Measurements from ENCODE around the gene PABPC3.

Gene PABPC3

DNA sequence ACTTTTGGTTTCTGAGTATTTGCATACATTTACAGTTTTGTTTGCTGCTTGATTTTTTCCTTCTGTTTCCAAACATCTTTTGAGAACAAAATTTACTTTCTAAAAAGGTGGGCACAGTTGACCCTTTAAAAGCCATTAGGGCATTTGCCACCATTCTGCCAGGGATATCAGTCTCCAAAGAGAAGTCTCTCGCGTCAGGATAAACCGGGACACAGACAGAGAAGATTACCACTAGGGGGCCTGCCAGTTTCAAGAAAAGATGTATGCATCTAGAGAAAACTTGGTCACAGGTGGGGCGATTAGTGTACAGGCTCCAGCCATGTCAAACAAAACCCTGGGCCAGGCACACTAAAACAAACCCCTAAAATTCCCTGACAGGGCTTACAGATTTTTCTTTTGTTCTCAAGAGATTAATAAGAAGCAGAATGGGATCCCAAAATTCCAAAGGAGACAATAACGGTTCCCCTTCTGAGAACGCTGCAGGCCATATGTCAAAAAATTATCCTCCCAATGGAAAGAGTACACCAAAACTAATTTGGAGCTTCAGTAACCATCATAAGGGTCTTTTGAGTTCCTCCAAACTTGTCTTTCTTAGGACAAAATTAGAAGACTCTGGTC, 10.7 kb upstream of the PABPC3 start:
- Mint-ChIP-seq H3K4me3 (no peak overlapping the region), H3K27ac (no peak overlapping the region), H3K36me3 (no peaks in the 10 kb centered on the region), H3K27me3 (peaks cover 17% of the 10 kb centered on the region), H3K9me3 (no peaks in the 10 kb centered on the region), H3K4me1 (no peaks in the 10 kb centered on the region)
- peak; percentile 54 for ATAC-seq

- H3K27ac Mint-ChIP-seq, result no peak overlapping the region
- no peak overlapping the region for H3K4me3 Mint-ChIP-seq
- H3K27me3 Mint-ChIP-seq, result peaks cover 32% of the 10 kb centered on the region
- H3K36me3 Mint-ChIP-seq, result no peaks in the 10 kb centered on the region
- H3K9me3 Mint-ChIP-seq, result peaks cover 2% of the 10 kb centered on the region
- ATAC-seq, result peak; percentile 55
- no peaks in the 10 kb centered on the region for H3K4me1 Mint-ChIP-seq
These were observed 7.2 kb upstream of the PABPC3 start for GRCh38 chr13:25088562-25089221.

DNA sequence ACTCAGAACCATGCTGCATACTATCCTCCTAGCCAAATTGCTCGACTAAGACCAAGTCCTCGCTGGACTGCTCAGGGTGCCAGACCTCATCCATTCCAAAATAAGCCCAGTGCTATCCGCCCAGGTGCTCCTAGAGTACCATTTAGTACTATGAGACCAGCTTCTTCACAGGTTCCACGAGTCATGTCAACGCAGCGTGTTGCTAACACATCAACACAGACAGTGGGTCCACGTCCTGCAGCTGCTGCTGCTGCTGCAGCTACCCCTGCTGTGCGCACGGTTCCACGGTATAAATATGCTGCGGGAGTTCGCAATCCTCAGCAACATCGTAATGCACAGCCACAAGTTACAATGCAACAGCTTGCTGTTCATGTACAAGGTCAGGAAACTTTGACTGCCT, 1.5 kb downstream of the PABPC3 start:
- Mint-ChIP-seq H3K27me3 (peaks cover 44% of the 10 kb centered on the region), H3K27ac (no peak overlapping the region), H3K4me3 (no peak overlapping the region), H3K36me3 (no peaks in the 10 kb centered on the region), H3K9me3 (peaks cover under 1% of the 10 kb centered on the region), H3K4me1 (no peaks in the 10 kb centered on the region)
- ATAC-seq, result no peak

GRCh38 chr13:25103711-25104110, 7.8 kb downstream of the PABPC3 start:
- ATAC-seq, result no peak
- Mint-ChIP-seq H3K4me1 (peaks cover 6% of the 10 kb centered on the region), H3K36me3 (no peaks in the 10 kb centered on the region), H3K27me3 (peaks cover 23% of the 10 kb centered on the region), H3K4me3 (no peak overlapping the region), H3K27ac (no peak overlapping the region), H3K9me3 (no peaks in the 10 kb centered on the region)

DNA sequence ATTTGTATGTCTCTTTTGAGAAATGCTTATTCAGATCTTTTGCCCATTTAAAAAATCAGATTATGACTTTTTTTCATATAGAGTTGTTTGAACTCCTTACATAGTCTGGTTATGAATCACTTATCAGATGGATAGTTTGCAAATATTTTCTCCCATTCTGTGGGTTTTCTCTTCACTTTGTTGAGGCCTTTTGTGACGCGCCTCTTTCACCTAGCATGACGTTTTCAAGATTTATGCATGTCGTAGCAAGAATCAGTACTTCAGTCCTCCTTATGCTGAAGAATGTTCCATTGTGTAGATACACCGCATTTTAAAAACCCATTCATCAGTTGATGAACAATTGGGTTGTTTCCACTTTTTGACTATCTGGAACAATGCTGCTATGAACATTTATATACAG, 13.4 kb downstream of the PABPC3 start:
- no peak overlapping the region for H3K4me3 Mint-ChIP-seq
- no peaks in the 10 kb centered on the region for H3K36me3 Mint-ChIP-seq
- no peak overlapping the region for H3K27ac Mint-ChIP-seq
- no peak for ATAC-seq
- H3K4me1 Mint-ChIP-seq, result peaks cover 6% of the 10 kb centered on the region
- H3K9me3 Mint-ChIP-seq, result no peaks in the 10 kb centered on the region
- no peaks in the 10 kb centered on the region for H3K27me3 Mint-ChIP-seq

DNA sequence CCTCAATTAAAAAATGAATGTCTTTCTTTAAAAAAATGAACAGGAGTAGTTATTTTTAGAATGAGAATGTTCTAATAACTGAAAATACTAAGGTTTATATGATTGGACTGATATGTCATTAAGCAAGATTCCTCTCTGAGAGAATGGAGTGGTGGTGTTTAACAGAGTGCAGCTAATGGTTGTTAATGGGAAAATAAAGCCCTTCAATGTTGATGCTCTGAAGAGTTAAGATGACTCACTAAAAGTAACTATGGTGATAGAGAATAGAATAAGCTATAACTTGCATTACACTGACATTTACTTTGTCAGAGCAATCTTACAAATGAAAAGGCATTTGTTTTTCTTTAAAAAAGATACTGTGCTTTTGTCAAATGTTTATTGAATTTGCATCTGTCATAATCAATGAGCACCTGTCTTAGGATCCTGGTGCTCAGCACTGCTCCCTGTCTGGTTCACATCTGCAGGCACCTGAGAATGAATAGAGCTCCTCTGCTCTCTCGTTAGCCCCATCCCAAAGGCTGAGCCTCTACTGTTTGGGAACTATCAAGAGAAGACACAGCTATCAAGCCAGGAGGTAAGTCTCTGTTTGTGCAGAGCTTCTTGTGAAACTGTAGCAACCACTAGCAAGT, 15.1 kb downstream of the PABPC3 start:
- no peak overlapping the region for H3K27ac Mint-ChIP-seq
- H3K27me3 Mint-ChIP-seq, result peaks cover 12% of the 10 kb centered on the region
- peaks cover 6% of the 10 kb centered on the region for H3K4me1 Mint-ChIP-seq
- H3K36me3 Mint-ChIP-seq, result no peaks in the 10 kb centered on the region
- ATAC-seq, result no peak
- no peak overlapping the region for H3K4me3 Mint-ChIP-seq
- no peaks in the 10 kb centered on the region for H3K9me3 Mint-ChIP-seq

- Mint-ChIP-seq H3K36me3 (no peaks in the 10 kb centered on the region), H3K4me3 (no peak overlapping the region), H3K27ac (no peak overlapping the region), H3K9me3 (no peaks in the 10 kb centered on the region), H3K27me3 (peaks cover 17% of the 10 kb centered on the region), H3K4me1 (peaks cover 1% of the 10 kb centered on the region)
- ATAC-seq, result no peak
These were observed 15.6 kb downstream of the PABPC3 start for GRCh38 chr13:25111585-25111956.

GRCh38 chr13:25112695-25113255, 16.8 kb downstream of the PABPC3 start:
- H3K9me3 Mint-ChIP-seq, result no peaks in the 10 kb centered on the region
- H3K27ac Mint-ChIP-seq, result no peak overlapping the region
- H3K4me1 Mint-ChIP-seq, result no peaks in the 10 kb centered on the region
- peaks cover 29% of the 10 kb centered on the region for H3K27me3 Mint-ChIP-seq
- no peak overlapping the region for H3K4me3 Mint-ChIP-seq
- no peak for ATAC-seq
- H3K36me3 Mint-ChIP-seq, result no peaks in the 10 kb centered on the region

DNA sequence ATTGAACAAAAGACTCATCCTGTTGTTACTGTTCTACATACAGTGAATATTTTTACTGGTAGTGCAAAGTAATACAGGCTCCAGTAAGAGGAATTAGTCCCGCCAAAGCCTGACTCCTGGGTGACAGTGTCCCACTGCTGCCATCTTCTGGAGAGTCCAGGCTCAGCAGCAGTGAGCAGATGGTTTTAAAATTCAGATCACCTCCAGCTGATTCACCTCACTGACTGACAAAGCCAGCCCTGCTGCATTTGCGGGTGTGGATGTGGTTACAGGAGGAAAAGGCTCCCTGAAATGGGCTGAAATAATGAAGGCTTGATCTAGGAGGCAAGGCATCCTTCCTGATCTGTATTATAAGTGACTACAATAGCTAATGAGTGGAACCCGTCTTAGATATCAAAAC, 18.3 kb downstream of the PABPC3 start:
- peak; percentile 79 for ATAC-seq
- H3K9me3 Mint-ChIP-seq, result no peaks in the 10 kb centered on the region
- H3K27me3 Mint-ChIP-seq, result peaks cover 38% of the 10 kb centered on the region
- no peak overlapping the region for H3K27ac Mint-ChIP-seq
- no peak overlapping the region for H3K4me3 Mint-ChIP-seq
- H3K36me3 Mint-ChIP-seq, result no peaks in the 10 kb centered on the region
- H3K4me1 Mint-ChIP-seq, result no peaks in the 10 kb centered on the region

- Mint-ChIP-seq H3K4me1 (no peaks in the 10 kb centered on the region), H3K9me3 (no peaks in the 10 kb centered on the region), H3K27me3 (peaks cover 57% of the 10 kb centered on the region), H3K27ac (no peak overlapping the region), H3K4me3 (no peak overlapping the region), H3K36me3 (no peaks in the 10 kb centered on the region)
- ATAC-seq, result no peak
These were observed 20.1 kb downstream of the PABPC3 start for GRCh38 chr13:25116044-25116443.

DNA sequence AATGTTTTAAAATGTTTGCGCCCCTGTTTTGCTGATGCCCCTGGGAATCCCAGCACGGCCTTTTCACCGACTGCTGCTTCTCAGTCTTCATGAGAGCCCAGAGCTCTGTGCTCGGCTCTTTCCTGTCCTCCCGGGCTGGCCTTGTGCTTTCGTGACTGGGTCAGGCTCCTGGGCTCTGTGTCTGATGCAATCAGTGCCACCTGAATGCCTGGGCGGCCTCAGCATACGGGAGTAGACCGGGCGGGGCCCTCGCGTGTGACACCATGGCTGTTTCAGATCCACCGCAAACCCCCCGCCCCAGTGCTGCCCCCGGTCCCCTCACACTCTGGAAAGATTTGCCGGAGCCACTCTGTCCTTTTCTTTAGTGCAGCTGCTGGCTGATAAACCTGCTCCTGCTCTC, 21.4 kb downstream of the PABPC3 start:
- no peaks in the 10 kb centered on the region for H3K36me3 Mint-ChIP-seq
- no peak for ATAC-seq
- H3K9me3 Mint-ChIP-seq, result peaks cover 7% of the 10 kb centered on the region
- no peaks in the 10 kb centered on the region for H3K4me1 Mint-ChIP-seq
- peaks cover 68% of the 10 kb centered on the region for H3K27me3 Mint-ChIP-seq
- no peak overlapping the region for H3K4me3 Mint-ChIP-seq
- no peak overlapping the region for H3K27ac Mint-ChIP-seq

GRCh38 chr13:25118378-25118905, 22.5 kb downstream of the PABPC3 start:
- no peaks in the 10 kb centered on the region for H3K4me1 Mint-ChIP-seq
- peaks cover 10% of the 10 kb centered on the region for H3K9me3 Mint-ChIP-seq
- no peak overlapping the region for H3K27ac Mint-ChIP-seq
- ATAC-seq, result no peak
- no peaks in the 10 kb centered on the region for H3K36me3 Mint-ChIP-seq
- H3K4me3 Mint-ChIP-seq, result no peak overlapping the region
- peaks cover 68% of the 10 kb centered on the region for H3K27me3 Mint-ChIP-seq

DNA sequence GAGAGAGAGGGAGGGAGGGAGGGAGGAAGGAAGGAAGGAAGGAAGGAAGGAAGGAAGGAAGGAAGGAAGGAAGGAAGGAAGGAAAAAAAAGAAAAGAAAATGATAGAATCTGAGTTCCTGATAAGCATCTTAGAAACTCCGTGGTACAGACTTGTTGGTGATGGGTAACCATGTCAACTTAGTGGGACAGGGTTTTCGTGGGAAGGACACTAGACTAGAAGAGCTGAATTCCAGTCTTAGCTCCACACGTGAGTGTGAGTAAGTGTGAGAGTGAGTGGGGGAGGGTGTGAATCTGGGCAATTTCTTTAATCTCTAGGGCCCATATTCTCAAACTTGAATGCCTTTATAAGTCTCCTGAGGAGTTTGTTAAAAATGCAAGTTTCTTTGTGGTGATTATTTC, 35.0 kb downstream of the PABPC3 start:
- H3K9me3 Mint-ChIP-seq, result peaks cover 15% of the 10 kb centered on the region
- peaks cover 15% of the 10 kb centered on the region for H3K27me3 Mint-ChIP-seq
- no peaks in the 10 kb centered on the region for H3K36me3 Mint-ChIP-seq
- H3K27ac Mint-ChIP-seq, result no peak overlapping the region
- H3K4me3 Mint-ChIP-seq, result no peak overlapping the region
- ATAC-seq, result no peak
- H3K4me1 Mint-ChIP-seq, result no peaks in the 10 kb centered on the region

- no peak overlapping the region for H3K27ac Mint-ChIP-seq
- H3K36me3 Mint-ChIP-seq, result no peaks in the 10 kb centered on the region
- ATAC-seq, result no peak
- H3K9me3 Mint-ChIP-seq, result peaks cover 10% of the 10 kb centered on the region
- peaks cover 9% of the 10 kb centered on the region for H3K27me3 Mint-ChIP-seq
- no peak overlapping the region for H3K4me3 Mint-ChIP-seq
- H3K4me1 Mint-ChIP-seq, result no peaks in the 10 kb centered on the region
These were observed 36.0 kb downstream of the PABPC3 start for GRCh38 chr13:25131881-25132420.

- Mint-ChIP-seq H3K9me3 (peaks cover 8% of the 10 kb centered on the region), H3K4me1 (no peaks in the 10 kb centered on the region), H3K27me3 (peaks cover 18% of the 10 kb centered on the region), H3K4me3 (no peak overlapping the region), H3K27ac (no peak overlapping the region), H3K36me3 (no peaks in the 10 kb centered on the region)
- ATAC-seq, result no peak
These were observed 36.9 kb downstream of the PABPC3 start for GRCh38 chr13:25132751-25133390.

All from stimulated activated memory B cell treated with anti-CD40 and anti-IgM and Interleukin-4, amounts not matched to agents 10 μg/mL and 1 μg/mL and 100 μg/mL, for 72 hours (primary cell).